ENCODE data around the gene CRB1.

- TF ChIP-seq CTCF (IDR thresholded peaks at IDR 0.05) (no peak), POLR2A (IDR thresholded peaks at IDR 0.05) (no peak)
These were observed 68.5 kb downstream of the CRB1 start for GRCh38 chr1:197336571-197336970.

Data from gastroesophageal sphincter (tissue), 3 donors.